ENCODE results near the gene RAB11FIP5.

The RAB11FIP5 gene

GRCh38 chr2:73031095-73031678 lies 81.6 kb downstream of the RAB11FIP5 start:
- no peak for DNase-seq

- no peak for DNase-seq
Measured at GRCh38 chr2:73028841-73029240, 83.9 kb downstream of the RAB11FIP5 start.

- DNase-seq = no peak
Measured at GRCh38 chr2:73027340-73027739, 85.4 kb downstream of the RAB11FIP5 start.

- no peak for DNase-seq
Measured at GRCh38 chr2:73023497-73023896, 89.3 kb downstream of the RAB11FIP5 start.

All from hematopoietic multipotent progenitor cell treated with erythropoietin and hydrocortisone succinate and interleukin-3 and kit ligand, for 4 days (in vitro differentiated cells).